Metanephros (tissue), 2 donors: ENCODE results near the gene CHRDL2. TPM values are rescaled to one million over a fixed set of nuclear protein-coding genes. Genes with fewer than 3 reads are reported as not detected.

Experiments
- small RNA-seq: library from RNA; depleted of rRNA; stranded (forward); fragments of <200 nt; gene quantifications from one replicate; pipeline ENCODE3, GENCODE V24; 2014; ENCODE audit warnings: low replicate concordance
- total RNA-seq: library from RNA; depleted of rRNA; stranded (reverse); fragments of >200 nt; gene quantifications from one replicate; pipeline ENCODE4 v1.2.3, GENCODE V29; 2014

CHRDL2 gene
- total RNA-seq: 0.64 TPM

GRCh38 chr11:74731301-74732094, at the start of gene CHRDL2:
Gene CHRDL2, minus strand, starts transcription at chr11:74731426. Its CDS starts 538 bp downstream, at chr11:74730888.

DNA sequence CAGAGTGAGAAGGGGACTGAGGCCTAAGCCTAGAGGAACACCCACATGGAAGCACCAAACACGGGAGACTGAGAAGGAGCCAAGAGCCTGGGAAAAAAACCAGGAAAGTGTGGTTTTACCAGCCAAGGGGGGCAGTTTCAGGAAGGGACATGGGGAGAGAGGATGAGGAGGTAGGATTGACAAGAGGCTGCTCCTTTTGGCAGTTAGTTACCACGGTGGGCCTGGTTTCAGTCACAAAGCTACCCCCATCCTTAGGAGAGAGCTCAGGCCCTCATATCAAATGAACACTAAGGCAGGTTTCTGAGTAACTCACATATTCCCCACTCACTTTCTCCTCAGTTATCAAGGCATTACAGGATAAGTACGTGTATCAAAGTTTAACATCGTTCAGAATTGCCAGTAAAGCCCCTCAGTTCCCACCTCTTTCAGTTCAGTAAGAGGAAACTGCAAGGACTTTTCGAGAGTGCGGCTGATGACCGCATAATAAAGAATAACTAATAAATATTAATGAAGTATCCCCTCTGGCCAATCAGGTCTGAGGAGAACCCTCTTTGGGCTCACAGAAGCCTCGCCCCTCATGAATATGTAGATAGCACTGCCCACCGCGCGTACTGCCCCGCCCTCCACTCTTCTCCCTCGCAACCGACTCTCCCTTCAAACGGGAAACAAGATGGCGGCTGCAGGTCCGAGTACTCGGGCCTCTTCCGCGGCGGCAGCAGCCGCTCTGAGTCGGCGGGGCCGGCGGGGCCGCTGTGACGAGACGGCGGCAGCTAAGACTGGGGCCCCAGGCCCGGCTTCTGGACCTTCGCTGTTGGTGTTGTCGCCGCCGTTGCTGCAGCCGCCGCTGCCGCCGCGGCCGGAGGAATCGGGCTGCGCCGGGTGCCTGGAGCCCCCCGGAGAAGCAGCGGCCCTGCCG, 17.2 kb upstream of the CHRDL2 start, which contains the start of gene RNF169:
RNF169 (plus strand) TSS at position 639 of the 916 bp plus-strand sequence; CDS start at position 671, 32 bp downstream.

Small RNA genes within 50 kb of the gene (small RNA-seq; reads per million reads assigned to genes)
- gene MIR4696 (not detected), gene RANP3 (not detected), gene RN7SKP297 (not detected)

Other genes starting within 250 kb of the CHRDL2 start
- gene LIPT2, start 237.7 kb downstream of the CHRDL2 start, total RNA-seq: 13.0 TPM
- 19.8 TPM for gene POLD3, start 138.8 kb downstream of the CHRDL2 start, total RNA-seq
- 23.6 TPM for gene RNF169, start 17.4 kb upstream of the CHRDL2 start, total RNA-seq
- 16.5 TPM for gene XRRA1, start 217.7 kb upstream of the CHRDL2 start, total RNA-seq
- 66.3 TPM for gene SPCS2, start 217.8 kb upstream of the CHRDL2 start, total RNA-seq